Fibroblast of skin of right biceps (primary cell): ENCODE measurements around the gene ACADSB.

Experiments
- DNase-seq: peaks from one replicate; pipeline ENCODE4 v3.0.0-alpha.2; 2013

The ACADSB gene

DNA sequence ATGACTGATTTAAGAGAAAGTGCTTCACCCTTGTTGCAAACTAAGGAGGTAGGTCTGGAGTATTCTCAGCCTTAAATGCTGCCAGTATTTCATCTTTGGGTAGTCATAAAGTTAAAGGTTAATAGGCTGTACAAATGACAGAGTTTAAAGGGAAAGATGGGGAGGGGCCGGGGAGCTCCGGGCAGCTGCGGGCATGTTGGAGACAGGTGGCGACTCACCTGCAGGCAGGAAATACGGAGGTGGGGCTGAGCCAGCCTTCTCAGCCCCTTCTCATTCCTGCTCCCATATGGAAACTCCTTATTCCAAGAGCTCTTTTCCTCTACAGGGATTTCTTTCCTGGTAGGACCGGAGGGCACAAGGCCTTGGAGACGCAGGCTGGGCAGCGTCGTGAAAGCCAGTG, 95.1 kb downstream of the ACADSB start:
- no peak for DNase-seq
